ENCODE results near the gene ANO9.
A peak's percentile ranks its signal among the peaks of the same experiment; 100 is the strongest.
"Not testable (repeated sequence)": the region's sequence is repeated elsewhere in the genome, so short reads cannot be mapped to it uniquely, and the experiment has no call there.

ANO9 gene

DNA sequence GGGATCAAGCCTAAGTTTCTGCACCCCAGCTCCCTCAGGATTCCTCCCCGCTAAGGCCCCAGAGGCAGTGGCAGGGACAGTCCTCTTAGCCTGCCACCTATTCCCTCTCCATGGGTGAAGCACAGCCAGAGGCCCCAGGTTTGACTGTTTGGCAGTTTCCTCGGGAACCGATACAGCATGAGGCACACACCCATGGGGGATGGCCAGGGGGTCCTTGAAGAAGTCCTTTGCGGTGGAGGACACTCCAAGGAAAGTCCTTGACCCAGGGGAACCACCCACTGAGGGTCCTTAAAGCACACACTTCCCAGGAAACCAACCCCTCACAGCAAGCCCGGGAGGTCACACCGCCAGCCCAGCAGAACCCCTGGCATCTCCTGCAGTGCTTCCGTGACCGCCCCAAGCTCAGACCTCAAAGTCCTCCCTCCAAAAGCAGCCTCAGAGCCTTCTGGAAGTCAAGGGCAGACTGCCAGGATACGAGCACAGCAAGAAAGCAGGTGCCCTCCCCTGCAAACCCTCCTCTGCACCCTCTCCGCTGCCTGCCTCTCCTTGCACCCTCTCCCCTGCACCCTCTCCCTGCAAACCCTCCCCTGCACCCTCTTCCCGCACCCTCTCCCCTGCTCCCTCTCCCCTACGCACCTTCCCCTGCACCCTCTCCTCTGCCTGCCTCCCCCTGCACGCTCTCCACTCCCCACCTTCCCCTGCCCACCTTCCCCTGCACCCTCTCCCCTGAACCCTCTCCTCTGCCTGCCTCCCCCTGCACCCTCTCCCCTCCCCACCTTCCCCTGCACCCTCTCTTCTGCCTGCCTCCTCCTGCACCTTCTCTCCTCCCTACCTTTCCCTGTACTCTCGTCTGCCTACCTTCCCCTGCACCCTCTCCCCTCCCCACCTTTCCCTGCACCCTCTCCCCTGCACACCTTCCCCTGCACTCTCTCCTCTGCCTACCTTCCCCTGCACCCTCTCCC lies 28.4 kb downstream of the ANO9 start:
- DNase-seq = no peak

DNA sequence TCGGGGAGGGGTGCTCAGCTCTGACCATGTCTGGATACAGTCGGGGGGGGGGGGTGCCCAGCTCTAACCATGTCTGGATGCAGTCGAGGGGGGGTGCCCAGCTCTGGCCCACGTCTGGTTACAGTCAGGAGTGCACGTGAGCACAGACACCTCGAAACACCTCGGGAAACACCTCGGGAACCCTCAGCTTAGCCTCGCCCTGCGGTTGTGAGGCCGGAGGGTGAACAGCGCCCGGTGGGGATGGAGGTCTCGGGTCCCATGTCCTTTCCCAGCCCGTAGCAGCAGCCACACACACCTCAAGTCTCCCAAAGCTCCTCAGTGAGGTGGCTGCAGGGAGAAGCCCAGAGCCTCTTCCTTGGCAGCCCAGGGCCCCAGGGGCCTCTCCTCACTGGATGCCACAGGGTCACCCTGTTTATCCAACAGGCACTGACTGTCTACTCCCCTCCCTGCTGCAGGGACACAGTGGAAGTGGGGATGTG lies 29.1 kb downstream of the ANO9 start:
- DNase-seq = no peak

DNA sequence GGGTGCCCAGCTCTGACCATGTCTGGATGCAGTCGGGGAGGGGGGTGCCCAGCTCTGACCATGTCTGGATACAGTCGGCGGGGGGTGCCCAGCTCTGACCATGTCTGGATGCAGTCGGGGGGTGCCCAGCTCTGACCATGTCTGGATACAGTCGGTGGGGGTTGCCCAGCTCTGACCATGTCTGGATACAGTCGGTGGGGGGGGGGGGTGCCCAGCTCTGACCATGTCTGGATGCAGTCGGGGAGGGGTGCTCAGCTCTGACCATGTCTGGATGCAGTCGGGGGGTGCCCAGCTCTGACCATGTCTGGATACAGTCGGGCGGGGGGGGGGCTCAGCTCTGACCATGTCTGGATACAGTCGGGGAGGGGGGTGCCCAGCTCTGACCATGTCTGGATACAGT lies 30.3 kb downstream of the ANO9 start:
- not testable (repeated sequence) for DNase-seq

DNA sequence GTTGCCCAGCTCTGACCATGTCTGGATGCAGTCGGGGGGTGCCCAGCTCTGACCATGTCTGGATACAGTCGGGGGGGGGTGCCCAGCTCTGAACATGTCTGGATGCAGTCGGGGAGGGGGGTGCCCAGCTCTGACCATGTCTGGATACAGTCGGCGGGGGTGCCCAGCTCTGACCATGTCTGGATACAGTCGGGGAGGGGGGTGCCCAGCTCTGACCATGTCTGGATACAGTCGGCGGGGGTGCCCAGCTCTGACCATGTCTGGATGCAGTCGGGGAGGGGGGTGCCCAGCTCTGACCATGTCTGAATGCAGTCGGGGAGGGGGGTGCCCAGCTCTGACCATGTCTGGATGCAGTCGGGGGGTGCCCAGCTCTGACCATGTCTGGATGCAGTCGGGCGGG lies 31.1 kb downstream of the ANO9 start:
- not testable (repeated sequence) for DNase-seq

DNA sequence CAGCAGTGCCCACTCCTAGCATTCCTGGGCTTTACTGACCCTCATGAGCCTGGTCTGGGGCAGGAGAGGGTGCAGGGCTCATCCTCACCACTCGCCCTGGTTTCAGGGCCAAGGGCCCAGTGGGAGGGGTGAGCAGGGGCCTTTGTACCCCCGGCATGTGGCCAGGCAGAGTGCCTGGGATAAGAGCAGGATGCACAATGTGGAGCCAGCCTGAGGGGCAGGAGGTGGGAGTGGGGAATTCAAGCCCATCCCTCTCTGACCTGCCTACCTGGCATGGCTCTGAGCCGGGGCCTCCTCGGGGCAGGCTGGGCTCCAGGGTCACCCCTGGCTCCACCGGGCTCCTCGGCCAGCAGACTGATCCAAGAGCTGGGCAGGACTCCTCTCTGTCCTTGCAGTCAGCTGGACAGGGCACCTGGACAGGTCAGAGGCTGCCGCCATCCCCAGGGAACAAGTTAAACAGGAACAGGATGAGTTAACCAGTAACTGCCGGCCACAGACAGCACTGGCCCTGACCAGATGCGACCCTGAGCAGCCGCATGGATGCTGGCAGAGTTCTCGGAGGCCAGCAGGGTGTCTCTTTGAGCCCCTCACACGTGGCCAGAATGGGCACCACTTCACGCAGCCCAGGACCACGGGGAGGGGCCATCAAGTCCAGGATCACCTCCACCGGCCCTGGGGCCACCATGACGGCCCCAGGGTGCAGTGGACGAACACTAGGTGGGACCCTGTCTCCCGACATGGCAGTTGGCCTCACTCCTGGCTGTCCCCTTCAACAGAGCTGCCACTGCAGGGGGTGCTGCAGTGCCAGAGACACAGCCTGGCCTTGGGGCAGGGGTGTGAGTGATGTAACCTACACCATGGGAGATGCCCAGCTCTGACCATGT lies 32.0 kb downstream of the ANO9 start:
- DNase-seq = no peak

DNA sequence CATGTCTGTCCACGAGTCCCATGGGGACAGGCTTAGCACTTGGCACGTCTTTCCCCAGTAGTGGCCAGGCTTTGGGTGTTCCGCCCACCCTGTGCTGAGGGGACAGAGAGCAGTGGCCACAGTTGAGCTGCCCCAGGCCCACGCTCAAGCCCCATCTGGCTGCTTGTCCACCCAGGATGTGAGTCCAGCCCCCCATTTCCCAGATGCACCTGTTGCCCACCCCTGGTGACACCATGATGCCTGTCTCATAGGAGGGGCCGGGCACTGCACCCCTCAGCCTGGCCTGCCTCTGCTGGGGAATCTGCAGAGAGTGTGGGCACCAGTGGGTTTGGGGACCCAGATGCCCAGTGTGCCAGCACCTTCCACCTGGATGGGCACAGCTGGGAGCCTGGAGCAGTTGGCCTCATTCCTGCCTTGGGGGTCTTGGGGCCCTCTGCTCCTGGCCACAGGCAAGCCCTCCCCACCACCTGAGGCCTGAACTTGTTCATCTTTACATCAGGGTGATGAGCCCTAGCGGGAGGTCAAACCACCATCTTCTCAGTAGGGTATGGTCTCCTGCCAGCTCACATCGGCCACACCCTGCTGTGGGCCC lies 32.7 kb downstream of the ANO9 start:
- DNase-seq = no peak

DNA sequence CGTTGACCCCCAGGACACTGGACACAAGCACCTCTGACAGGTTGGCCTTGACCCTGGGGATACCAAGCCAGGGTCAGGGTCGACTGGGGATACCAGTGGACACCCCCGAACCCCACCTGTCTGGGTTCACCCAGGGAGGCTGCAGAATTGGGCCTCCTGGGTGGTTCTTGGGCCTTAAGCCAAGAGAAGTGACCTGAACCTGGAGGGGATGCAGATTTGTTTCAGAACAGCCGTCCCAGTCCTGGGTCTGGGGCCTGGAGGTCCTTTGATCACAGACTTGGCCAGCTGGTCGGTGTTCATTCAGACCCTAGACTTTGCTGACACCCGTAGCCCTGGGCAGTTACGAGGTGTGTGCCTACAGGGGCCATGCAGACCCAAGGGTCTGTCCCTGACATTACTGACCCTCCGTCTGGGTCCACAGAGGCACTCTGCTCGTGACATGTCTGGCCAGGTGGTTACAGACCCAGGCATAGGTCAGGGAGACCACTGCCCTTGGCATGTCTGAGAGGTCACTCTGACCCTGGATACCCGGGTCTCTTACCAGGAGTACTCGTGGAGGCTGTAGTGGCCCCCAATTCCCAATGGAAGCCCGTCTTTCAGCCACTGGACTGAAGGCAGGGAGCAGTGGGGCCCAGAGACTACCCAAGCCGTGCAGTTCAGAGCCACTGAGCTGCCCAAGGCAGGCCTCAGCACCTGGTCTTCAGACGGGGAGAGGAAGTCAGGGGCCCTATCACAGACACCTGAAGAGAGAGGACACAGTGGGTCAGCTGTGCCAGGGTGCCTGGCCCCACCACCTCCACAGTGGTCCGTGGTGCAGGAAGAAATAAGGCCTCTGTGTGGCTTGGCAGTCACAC lies 33.4 kb downstream of the ANO9 start:
- DNase-seq = no peak

DNA sequence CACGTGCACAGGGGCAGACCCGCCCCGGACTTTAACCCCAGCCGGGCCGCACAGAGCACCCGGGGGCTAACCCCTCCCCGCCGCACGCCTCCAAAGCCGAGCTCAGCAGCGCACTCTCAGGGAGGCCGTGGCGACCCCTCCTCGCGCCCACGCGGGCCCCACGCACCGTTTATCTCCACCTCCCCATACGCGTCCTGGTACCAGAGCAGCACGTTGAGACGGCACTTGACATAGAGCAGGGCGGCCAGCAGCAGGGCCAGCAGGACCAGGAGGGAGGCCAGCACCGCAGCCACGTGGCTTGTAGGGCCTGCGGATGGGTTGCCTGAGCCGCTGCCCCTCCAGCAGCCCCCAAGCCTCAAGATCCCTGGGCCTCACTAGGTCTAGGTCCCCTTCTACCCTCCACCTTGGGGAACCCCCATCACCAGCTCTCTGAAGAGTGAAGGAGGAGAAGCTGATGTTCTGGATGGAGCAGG lies 34.1 kb downstream of the ANO9 start:
- no peak for DNase-seq

DNA sequence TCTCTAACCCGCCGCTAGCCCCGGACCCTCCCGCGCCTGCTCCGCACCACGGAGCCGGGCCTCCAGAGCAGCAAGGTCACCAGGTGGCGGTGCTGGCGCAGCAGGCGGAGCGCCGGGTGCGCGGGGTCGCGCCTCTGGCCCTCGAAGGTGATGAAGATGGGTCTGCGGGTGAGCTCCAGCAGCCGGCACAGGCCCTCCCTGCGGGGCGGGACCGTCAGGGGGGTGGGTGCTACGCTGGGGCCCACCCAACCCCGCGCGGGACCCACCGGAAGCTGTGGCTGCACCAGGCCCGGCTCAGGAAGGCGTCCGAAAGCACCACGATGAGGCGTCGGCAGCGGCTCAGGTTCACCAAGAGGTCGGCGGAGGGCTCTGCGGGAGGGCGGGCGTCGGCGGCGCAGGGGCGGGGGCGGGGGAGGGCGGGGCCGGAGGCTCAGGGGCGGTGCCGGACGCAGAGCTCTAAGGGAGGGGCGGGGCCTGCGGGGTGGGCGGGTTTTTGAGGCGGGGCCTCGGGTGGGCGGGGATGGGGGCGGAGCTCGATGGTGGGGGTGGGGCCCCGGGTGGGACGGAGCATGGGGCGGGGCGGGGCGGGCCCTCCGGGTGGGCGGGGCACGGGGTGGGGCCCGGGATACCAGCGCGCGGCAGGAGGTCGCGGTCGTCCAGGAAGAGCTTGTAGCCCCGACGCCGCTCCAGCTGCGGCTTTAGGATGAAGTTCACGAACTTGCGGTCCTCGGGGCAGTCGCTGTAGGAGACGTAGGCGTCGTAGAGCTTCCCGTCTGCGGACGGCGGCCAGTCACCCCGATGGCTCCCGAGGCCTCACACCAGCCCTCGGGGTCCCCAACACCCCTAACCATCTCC lies 34.8 kb downstream of the ANO9 start:
- peak in 1 of 2 experiments; percentile 86 for DNase-seq

DNA sequence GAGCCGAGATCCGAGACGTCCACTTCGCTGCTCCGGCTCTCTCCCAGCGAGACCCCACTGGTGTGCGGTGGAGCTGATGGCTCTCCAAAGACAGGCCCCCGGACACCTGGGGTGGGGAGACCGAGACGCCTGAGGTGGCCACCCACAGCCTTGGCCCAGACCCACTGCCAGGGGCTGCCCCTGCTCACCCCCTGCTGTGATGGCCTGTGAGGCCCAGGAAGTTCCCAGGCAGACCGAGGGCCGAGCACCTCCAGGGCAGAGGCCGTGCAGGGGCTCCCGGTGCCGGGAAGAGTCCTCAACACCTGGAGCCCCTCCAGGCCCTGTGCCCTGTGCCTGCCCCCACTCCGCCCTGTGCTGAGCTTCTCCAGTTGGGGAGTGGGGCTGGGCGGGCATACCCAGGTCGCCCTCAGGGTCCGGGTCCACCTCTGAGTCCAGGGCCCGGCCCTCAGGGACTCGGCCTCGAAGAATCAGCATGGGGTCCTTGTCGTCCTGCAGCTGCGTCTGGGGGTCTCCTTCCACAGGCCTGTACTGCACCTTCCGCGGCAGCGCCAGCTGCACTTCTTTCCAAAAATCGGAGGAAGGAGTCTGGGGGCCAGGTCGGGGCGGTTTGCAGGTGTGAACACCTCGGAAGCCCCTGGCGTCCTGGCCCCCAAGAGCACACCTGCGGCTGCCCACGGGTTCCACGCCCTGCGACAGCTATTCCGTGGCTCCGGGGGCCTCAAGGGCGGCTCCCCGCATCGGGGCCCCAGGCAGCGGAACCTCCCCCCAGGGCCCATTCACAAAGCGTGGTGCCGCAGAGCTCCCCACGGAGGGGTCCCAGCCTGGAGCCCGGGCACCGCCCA lies 35.6 kb downstream of the ANO9 start:
- no peak for DNase-seq

DNA sequence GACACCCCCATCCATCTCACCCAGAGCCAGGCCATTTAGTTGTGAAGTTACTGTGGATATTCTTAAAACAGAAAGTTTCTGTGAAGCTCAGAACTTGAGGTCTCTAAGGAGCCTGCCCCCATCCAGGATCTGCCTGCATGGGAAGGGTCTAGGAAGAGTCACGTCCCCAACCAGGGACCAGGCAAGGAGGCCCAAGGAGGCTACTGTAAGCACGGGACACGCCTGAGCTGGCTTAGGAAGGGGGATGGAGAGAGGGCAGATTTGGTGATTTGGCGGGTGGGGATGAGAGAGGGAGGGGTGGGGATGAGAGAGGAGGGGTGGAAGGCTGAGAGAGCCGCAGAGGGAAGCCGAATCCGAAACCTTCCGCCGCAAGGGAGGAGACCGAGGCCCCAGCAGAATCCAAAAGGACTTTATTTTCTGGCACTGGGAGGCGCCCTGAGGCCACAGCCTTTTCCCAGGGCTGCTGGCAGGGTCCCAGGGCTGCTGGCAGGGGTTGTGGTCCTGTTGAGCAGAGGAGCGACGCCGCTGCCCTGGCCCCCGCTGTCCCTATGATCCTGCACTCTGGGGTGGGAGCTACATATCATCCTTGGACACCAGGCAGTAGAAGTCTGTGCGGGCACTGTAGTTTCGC lies 36.4 kb downstream of the ANO9 start:
- peak in 1 of 2 experiments; percentile 46 for DNase-seq

DNA sequence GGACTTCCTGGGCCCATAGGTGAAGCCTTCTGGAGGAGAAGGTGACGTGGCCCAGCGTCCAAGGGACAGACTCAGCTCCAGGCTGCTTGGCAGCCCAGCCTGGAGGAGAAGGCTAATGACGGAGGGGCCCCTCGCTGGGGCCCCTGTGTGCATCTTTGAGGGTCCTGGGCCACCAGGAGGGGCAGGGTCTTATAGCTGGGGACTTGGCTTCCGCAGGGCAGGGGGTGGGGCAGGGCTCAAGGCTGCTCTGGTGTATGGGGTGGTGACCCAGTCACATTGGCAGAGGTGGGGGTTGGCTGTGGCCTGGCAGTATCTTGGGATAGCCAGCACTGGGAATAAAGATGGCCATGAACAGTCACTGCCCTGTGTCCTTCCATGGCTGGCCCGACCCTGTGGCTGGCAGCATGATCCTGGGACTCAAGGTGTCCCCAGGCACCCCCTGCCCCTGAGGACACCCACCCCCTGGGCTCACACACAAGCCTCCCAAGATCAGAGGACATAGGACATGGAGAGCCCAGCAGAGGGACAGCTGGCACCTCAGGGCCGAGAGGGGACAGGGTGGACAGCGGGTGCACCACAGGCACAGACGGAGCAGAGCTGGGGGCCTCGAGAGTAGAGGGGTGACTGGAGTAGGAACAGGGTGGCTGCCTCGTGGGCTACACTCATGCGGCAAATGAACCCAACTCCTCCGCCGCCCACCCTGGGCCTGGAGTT lies 37.1 kb downstream of the ANO9 start:
- DNase-seq = no peak

DNA sequence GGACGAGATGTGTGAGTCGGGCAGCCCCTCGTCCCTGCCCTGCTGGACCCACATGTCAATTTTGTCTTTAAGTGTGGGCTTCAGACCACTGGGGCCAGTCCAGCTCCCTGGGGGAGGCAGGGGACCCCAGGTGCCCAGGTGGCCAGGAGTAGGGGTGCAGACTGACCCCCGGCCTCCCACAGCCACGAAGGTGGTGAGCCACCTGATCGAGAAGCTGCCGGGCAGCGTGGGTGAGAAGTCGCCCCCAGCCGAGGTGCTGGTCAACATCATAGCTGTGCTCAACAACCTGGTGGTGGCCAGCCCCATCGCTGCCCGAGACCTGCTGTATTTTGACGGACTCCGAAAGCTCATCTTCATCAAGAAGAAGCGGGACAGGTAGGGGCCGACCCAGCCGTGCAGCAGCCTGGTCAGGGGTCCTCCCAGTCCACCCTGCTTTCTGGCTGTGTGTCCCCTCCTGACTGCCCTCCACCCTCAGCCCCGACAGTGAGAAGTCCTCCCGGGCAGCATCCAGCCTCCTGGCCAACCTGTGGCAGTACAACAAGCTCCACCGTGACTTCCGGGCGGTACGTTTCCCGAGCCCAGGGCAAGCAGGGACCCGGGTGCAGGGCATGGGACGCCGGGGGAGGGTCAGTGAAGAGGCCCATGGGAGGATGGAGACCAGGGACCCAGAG lies 37.9 kb downstream of the ANO9 start:
- DNase-seq = no peak

DNA sequence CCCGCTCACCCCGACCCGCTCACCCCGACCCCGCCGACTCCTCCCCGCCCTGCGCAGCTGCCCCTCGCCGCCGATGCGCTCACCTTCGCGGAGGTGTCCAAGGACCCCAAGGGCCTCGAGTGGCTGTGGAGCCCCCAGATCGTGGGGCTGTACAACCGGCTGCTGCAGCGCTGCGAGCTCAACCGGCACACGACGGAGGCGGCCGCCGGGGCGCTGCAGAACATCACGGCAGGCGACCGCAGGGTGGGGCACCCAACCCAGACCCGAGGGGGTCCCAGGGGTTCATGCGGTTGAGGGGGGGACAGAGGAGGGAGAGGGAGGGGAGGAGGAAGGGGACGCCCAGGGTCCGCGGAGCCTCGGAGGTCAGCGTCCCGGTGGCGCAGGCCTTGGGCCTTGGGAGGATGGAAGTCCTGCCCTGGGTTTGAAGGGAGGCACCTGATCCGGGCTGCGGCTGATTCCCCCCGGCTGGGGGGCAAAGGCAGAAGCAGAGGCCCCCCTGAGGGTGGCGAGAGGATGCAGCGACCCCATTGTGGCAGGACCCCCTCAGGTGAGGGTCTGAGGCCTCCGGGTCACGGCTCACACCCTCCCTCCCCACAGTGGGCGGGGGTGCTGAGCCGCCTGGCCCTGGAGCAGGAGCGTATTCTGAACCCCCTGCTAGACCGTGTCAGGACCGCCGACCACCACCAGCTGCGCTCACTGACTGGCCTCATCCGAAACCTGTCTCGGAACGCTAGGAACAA lies 38.6 kb downstream of the ANO9 start:
- DNase-seq = no peak

DNA sequence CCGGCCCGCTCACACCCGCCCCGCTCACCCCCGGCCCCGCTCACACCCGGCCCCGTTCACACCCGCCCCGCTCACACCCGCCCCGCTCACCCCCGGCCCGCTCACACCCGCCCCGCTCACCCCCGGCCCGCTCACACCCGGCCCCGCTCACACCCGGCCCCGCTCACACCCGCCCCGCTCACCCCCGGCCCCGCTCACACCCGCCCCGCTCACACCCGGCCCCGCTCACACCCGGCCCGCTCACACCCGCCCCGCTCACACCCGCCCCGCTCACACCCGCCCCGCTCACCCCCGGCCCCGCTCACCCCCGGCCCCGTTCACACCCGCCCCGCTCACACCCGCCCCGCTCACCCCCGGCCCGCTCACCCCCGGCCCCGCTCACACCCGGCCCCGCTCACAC lies 40.6 kb downstream of the ANO9 start:
- not testable (repeated sequence) for DNase-seq

DNA sequence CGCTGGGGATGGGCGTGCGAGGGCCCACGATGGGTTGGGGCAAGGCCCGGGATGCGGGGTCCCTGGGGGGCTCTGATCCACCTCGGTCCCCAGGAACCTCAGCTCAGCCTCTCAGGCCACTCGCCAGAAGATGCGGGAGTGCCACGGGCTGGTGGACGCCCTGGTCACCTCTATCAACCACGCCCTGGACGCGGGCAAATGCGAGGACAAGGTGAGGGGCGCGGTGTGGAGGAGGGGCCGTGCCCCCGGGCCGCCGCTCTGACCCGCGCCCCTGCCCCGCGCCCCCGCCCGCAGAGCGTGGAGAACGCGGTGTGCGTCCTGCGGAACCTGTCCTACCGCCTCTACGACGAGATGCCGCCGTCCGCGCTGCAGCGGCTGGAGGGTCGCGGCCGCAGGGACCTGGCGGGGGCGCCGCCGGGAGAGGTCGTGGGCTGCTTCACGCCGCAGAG lies 41.5 kb downstream of the ANO9 start:
- no peak for DNase-seq

DNA sequence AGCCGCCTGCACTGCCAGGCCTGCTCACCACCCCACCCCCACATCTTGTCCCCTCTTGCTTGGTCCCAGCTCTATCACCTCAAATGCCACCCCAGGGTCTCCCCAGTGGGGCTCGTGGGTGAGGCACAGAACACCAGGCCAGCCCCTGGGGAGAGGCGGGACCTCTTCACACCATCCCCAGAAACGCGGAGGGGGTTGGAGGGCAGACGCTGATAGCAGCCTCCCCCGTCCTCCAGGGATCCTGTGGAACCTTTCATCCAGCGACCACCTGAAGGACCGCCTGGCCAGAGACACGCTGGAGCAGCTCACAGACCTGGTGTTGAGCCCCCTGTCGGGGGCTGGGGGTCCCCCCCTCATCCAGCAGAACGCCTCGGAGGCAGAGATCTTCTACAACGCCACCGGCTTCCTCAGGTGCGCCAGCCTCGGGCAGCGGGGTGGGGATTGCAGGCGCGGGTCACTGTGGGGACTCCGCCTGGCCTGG lies 42.0 kb downstream of the ANO9 start:
- DNase-seq = no peak
